Skeletal muscle satellite cell (primary cell): Measurements from ENCODE around the gene ZNF346.
"Not testable (repeated sequence)": the region's sequence is repeated elsewhere in the genome, so short reads cannot be mapped to it uniquely, and the experiment has no call there.

Source experiments
- H3K27me3 ChIP-seq: 2 replicates; pipeline ENCODE4 v1.7.0; 2013; ENCODE audit warnings: low read length; ENCODE audit not compliant: control insufficient read depth, insufficient read depth
- H3K36me3 ChIP-seq: 2 replicates; pipeline ENCODE4 v1.7.0; 2013; ENCODE audit warnings: mild to moderate bottlenecking, control low read depth, low read length; ENCODE audit not compliant: insufficient read depth
- H3K4me1 ChIP-seq: 2 replicates; pipeline ENCODE4 v1.7.0; 2013; ENCODE audit warnings: low read length; ENCODE audit not compliant: control insufficient read depth, insufficient read depth
- H3K4me2 ChIP-seq: 2 replicates; pipeline ENCODE4 v1.7.0; 2013; ENCODE audit warnings: mild to moderate bottlenecking, low read length
- H3K4me3 ChIP-seq: 2 replicates; pipeline ENCODE4 v1.7.0; 2013; ENCODE audit warnings: low read length
- H3K9ac ChIP-seq: 2 replicates; pipeline ENCODE4 v1.7.0; 2013; ENCODE audit warnings: mild to moderate bottlenecking, low read depth, low read length, moderate library complexity
- H3K9me3 ChIP-seq: replicated peaks from 2 replicates; pipeline ENCODE4 v1.7.0; 2013; ENCODE audit warnings: mild to moderate bottlenecking, control low read depth, low read length

Gene ZNF346

GRCh38 chr5:177041936-177042335 lies 19.4 kb downstream of the ZNF346 start:
- Histone ChIP-seq H3K36me3 (peaks cover 29% of the 10 kb centered on the region), H3K9ac (no peak overlapping the region), H3K4me2 (no peak overlapping the region)

GRCh38 chr5:177043114-177043513 lies 20.6 kb downstream of the ZNF346 start:
- Histone ChIP-seq H3K9ac (no peak overlapping the region), H3K36me3 (peaks cover 29% of the 10 kb centered on the region), H3K4me1 (peaks cover 15% of the 10 kb centered on the region), H3K27me3 (no peaks in the 10 kb centered on the region), H3K9me3 (no peaks in the 10 kb centered on the region), H3K4me2 (no peak overlapping the region), H3K4me3 (no peak overlapping the region)

More at GRCh38 chr5:177041936-177042335, 19.4 kb downstream of the ZNF346 start:
- peaks cover 15% of the 10 kb centered on the region for H3K4me1 ChIP-seq
- no peaks in the 10 kb centered on the region for H3K9me3 ChIP-seq
- H3K27me3 ChIP-seq: no peaks in the 10 kb centered on the region
- H3K4me3 ChIP-seq: no peak overlapping the region

- Histone ChIP-seq H3K9me3 (no peaks in the 10 kb centered on the region), H3K4me3 (no peak overlapping the region), H3K36me3 (peaks cover 32% of the 10 kb centered on the region), H3K27me3 (no peaks in the 10 kb centered on the region), H3K4me2 (no peak overlapping the region), H3K9ac (no peak overlapping the region), H3K4me1 (peaks cover 15% of the 10 kb centered on the region)
Observed at GRCh38 chr5:177043958-177044357, 21.5 kb downstream of the ZNF346 start.

- Histone ChIP-seq H3K4me3 (no peak overlapping the region), H3K9me3 (no peaks in the 10 kb centered on the region), H3K36me3 (peaks cover 39% of the 10 kb centered on the region), H3K9ac (no peak overlapping the region), H3K4me1 (peaks cover 15% of the 10 kb centered on the region), H3K4me2 (no peak overlapping the region), H3K27me3 (no peaks in the 10 kb centered on the region)
Observed at GRCh38 chr5:177044641-177045040, 22.1 kb downstream of the ZNF346 start.

- H3K4me1 ChIP-seq: peaks cover 11% of the 10 kb centered on the region
- no peak overlapping the region for H3K4me3 ChIP-seq
- no peaks in the 10 kb centered on the region for H3K9me3 ChIP-seq
- H3K36me3 ChIP-seq: peaks cover 42% of the 10 kb centered on the region
- H3K4me2 ChIP-seq: no peak overlapping the region
- H3K27me3 ChIP-seq: no peaks in the 10 kb centered on the region
- H3K9ac ChIP-seq: no peak overlapping the region
Observed at GRCh38 chr5:177045631-177046030, 23.1 kb downstream of the ZNF346 start.

GRCh38 chr5:177048531-177048930 lies 26.0 kb downstream of the ZNF346 start:
- not testable (repeated sequence) for H3K4me1 ChIP-seq, H3K9ac ChIP-seq, H3K27me3 ChIP-seq, H3K4me2 ChIP-seq, H3K4me3 ChIP-seq, H3K9me3 ChIP-seq
- H3K36me3 ChIP-seq: peaks cover 40% of the 10 kb centered on the region

GRCh38 chr5:177049285-177049684 lies 26.8 kb downstream of the ZNF346 start:
- Histone ChIP-seq H3K27me3 (no peaks in the 10 kb centered on the region), H3K9me3 (no peaks in the 10 kb centered on the region), H3K4me3 (no peak overlapping the region), H3K4me2 (no peak overlapping the region), H3K36me3 (peaks cover 33% of the 10 kb centered on the region), H3K9ac (no peak overlapping the region), H3K4me1 (no peaks in the 10 kb centered on the region)

- no peak overlapping the region for H3K4me2 ChIP-seq
- no peak overlapping the region for H3K4me3 ChIP-seq
- no peaks in the 10 kb centered on the region for H3K27me3 ChIP-seq
- peaks cover 47% of the 10 kb centered on the region for H3K36me3 ChIP-seq
- H3K9ac ChIP-seq: no peak overlapping the region
- no peaks in the 10 kb centered on the region for H3K4me1 ChIP-seq
- H3K9me3 ChIP-seq: no peaks in the 10 kb centered on the region
Observed at GRCh38 chr5:177064500-177065277, 42.2 kb downstream of the ZNF346 start.

GRCh38 chr5:177065491-177065890 lies 43.0 kb downstream of the ZNF346 start:
- Histone ChIP-seq H3K36me3 (peaks cover 44% of the 10 kb centered on the region), H3K4me1 (no peaks in the 10 kb centered on the region), H3K4me3 (no peak overlapping the region), H3K9me3 (no peaks in the 10 kb centered on the region), H3K4me2 (no peak overlapping the region), H3K9ac (no peak overlapping the region), H3K27me3 (no peaks in the 10 kb centered on the region)

- Histone ChIP-seq H3K4me1 (no peaks in the 10 kb centered on the region), H3K27me3 (no peaks in the 10 kb centered on the region), H3K4me3 (no peak overlapping the region), H3K9me3 (no peaks in the 10 kb centered on the region), H3K36me3 (peaks cover 44% of the 10 kb centered on the region), H3K4me2 (no peak overlapping the region), H3K9ac (no peak overlapping the region)
Observed at GRCh38 chr5:177066224-177066623, 43.7 kb downstream of the ZNF346 start.

- H3K4me1 ChIP-seq: peaks cover 2% of the 10 kb centered on the region
- no peak overlapping the region for H3K4me3 ChIP-seq
- no peaks in the 10 kb centered on the region for H3K9me3 ChIP-seq
- H3K36me3 ChIP-seq: peaks cover 33% of the 10 kb centered on the region
- H3K9ac ChIP-seq: no peak overlapping the region
- no peak overlapping the region for H3K4me2 ChIP-seq
- no peaks in the 10 kb centered on the region for H3K27me3 ChIP-seq
Observed at GRCh38 chr5:177067503-177067902, 45.0 kb downstream of the ZNF346 start.

- Histone ChIP-seq H3K4me2 (no peak overlapping the region), H3K27me3 (no peaks in the 10 kb centered on the region), H3K9ac (no peak overlapping the region), H3K4me3 (no peak overlapping the region), H3K9me3 (no peaks in the 10 kb centered on the region), H3K36me3 (peaks cover 8% of the 10 kb centered on the region), H3K4me1 (peaks cover 2% of the 10 kb centered on the region)
Observed at GRCh38 chr5:177070536-177071191, 48.2 kb downstream of the ZNF346 start.
